NCI-H1417 (cell line): ENCODE data around the gene CYB5A.

Source experiments
- DNase-seq, 3 experiments: peaks; one replicate each; lab custom pipeline; 2025; lab: John Stamatoyannopoulos, UW

CYB5A gene

DNA sequence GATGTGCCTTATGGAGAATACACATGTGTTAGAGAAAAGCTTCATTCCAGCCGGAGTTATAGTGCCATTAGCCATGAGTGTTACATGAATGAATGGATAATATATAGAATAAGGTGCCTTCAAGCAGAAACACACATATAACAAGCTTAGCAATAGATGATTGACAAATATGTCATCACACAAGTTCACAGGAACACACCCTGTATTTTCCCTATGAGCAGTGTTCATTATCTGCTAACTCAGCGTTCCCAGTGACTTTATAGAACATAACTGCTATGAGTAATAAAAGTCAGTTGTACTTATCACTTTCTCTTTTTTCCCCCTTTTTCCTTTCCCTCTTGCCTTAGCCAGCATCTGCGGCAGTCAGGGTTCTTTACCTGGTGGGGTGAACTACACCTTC lies 78.3 kb downstream of the CYB5A start:
- DNase-seq = no peak

DNA sequence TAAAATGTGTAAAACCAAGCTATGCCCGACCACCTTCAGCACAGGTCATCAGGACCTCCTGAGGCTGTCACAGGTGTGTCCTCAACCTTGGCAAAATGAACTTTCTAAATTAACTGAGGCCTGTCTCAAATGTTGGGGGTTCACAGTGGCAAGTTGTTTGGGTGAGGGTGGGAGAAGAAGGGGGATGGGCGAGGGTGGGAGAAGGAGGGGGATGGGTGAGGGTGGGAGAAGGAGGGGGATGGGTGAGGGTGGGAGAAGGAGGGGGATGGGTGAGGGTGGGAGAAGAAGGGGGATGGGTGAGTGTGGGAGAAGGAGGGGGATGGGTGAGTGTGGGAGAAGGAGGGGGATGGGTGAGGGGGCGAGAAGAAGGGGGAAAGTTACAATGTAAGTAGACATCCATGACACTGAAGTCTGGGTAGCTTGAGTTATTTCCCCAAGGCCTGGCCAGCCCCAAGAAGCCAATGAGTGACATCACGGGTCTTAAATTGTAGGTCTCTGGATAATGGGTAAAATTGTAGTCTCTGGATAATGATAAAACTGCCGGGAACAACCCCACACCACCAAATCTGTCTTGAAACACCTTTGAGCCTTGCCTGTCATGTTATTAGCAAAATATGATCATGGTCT lies 87.1 kb downstream of the CYB5A start:
- no peak for DNase-seq

- DNase-seq = no peak
Measured at GRCh38 chr18:74203811-74204210, 88.0 kb downstream of the CYB5A start.
